ENCODE measurements around the gene ERI3. TPM values are rescaled to one million over a fixed set of nuclear protein-coding genes. Genes with fewer than 3 reads are reported as not detected.

The ERI3 gene
- total and polyA plus RNA-seq, 5 donors from 2014 or later = 27.6 to 39.8 (median 34.6) TPM

GRCh38 chr1:44332505-44332904 lies 22.6 kb downstream of the ERI3 start:
- ATAC-seq (ENCODE audit: low read depth in 2 of 2) (no peak), DNase-seq (no peak)
- Mint-ChIP-seq H3K27ac (no peak overlapping the region), H3K9me3 (no peaks in the 10 kb centered on the region), H3K36me3 (peaks cover 61% of the 10 kb centered on the region), H3K4me1 (peaks cover 1 to 15% (median 6%) of the 10 kb centered on the region in 4 donors), H3K4me3 (no peak overlapping the region), H3K27me3 (no peaks in the 10 kb centered on the region)
- H3K9me3 ChIP-seq (ENCODE audit: control insufficient read depth in 2 of 2, low read length in 2 of 2) = no peaks in the 10 kb centered on the region
- H3K4me1 ChIP-seq (ENCODE audit: control insufficient read depth, insufficient read depth, low read length, poor library complexity, severe bottlenecking) = no peaks in the 10 kb centered on the region
- H3K27me3 ChIP-seq (ENCODE audit: control insufficient read depth, insufficient read depth, low read length) = no peaks in the 10 kb centered on the region
- no peak overlapping the region for H3K4me3 ChIP-seq (ENCODE audit: low read depth, low read length)
- H3K27ac ChIP-seq (ENCODE audit: insufficient read depth, low read length, poor library complexity, severe bottlenecking) = no peak overlapping the region
- peaks cover 35% of the 10 kb centered on the region for H3K36me3 ChIP-seq (ENCODE audit: control insufficient read depth, insufficient read depth, low read length)

- H3K9me3 Mint-ChIP-seq = no peaks in the 10 kb centered on the region
- Histone ChIP-seq H3K4me1 (ENCODE audit: control insufficient read depth, insufficient read depth, low read length, poor library complexity, severe bottlenecking) (no peaks in the 10 kb centered on the region), H3K27ac (ENCODE audit: insufficient read depth, low read length, poor library complexity, severe bottlenecking) (no peak overlapping the region), H3K9me3 (ENCODE audit: control insufficient read depth in 2 of 2, low read length in 2 of 2) (no peaks in the 10 kb centered on the region), H3K4me3 (ENCODE audit: low read depth, low read length) (no peak overlapping the region), H3K27me3 (ENCODE audit: control insufficient read depth, insufficient read depth, low read length) (no peaks in the 10 kb centered on the region), H3K36me3 (ENCODE audit: control insufficient read depth, insufficient read depth, low read length) (peaks cover 21% of the 10 kb centered on the region)
- H3K4me1 Mint-ChIP-seq = peaks cover 0 to 20% (median 10%) of the 10 kb centered on the region in 4 donors
- no peaks in the 10 kb centered on the region for H3K27me3 Mint-ChIP-seq
- no peak overlapping the region for H3K4me3 Mint-ChIP-seq
- ATAC-seq (ENCODE audit: low read depth in 2 of 2) (no peak), DNase-seq (no peak)
- no peak overlapping the region for H3K27ac Mint-ChIP-seq
- H3K36me3 Mint-ChIP-seq = peaks cover 53% of the 10 kb centered on the region
These were observed 24.1 kb downstream of the ERI3 start for GRCh38 chr1:44330935-44331334.

- H3K27me3 ChIP-seq (ENCODE audit: control insufficient read depth, insufficient read depth, low read length) = no peaks in the 10 kb centered on the region
- H3K36me3 Mint-ChIP-seq = peaks cover 46% of the 10 kb centered on the region
- H3K4me1 ChIP-seq (ENCODE audit: control insufficient read depth, insufficient read depth, low read length, poor library complexity, severe bottlenecking) = no peaks in the 10 kb centered on the region
- DNase-seq (no peak), ATAC-seq (ENCODE audit: low read depth in 2 of 2) (no peak)
- no peaks in the 10 kb centered on the region for H3K9me3 Mint-ChIP-seq
- H3K27me3 Mint-ChIP-seq = no peaks in the 10 kb centered on the region
- H3K27ac ChIP-seq (ENCODE audit: insufficient read depth, low read length, poor library complexity, severe bottlenecking) = no peak overlapping the region
- H3K36me3 ChIP-seq (ENCODE audit: control insufficient read depth, insufficient read depth, low read length) = peaks cover 4% of the 10 kb centered on the region
- H3K4me1 Mint-ChIP-seq = peaks cover 0 to 24% (median 11%) of the 10 kb centered on the region in 4 donors
- no peak overlapping the region for H3K4me3 Mint-ChIP-seq
- peak overlapping the region in 1 of 3 donors; percentile 29 for H3K27ac Mint-ChIP-seq
- H3K9me3 ChIP-seq (ENCODE audit: control insufficient read depth in 2 of 2, low read length in 2 of 2) = no peaks in the 10 kb centered on the region
- no peak overlapping the region for H3K4me3 ChIP-seq (ENCODE audit: low read depth, low read length)
These were observed 26.2 kb downstream of the ERI3 start for GRCh38 chr1:44328671-44329416.

- Mint-ChIP-seq H3K27me3 (no peaks in the 10 kb centered on the region), H3K4me3 (no peak overlapping the region), H3K4me1 (peaks cover 0 to 27% (median 12%) of the 10 kb centered on the region in 4 donors), H3K27ac (peak overlapping the region in 2 of 3 donors; percentile 37 to 68), H3K9me3 (no peaks in the 10 kb centered on the region), H3K36me3 (peaks cover 45% of the 10 kb centered on the region)
- ATAC-seq (ENCODE audit: low read depth in 2 of 2) (no peak), DNase-seq (no peak)
- Histone ChIP-seq H3K4me1 (ENCODE audit: control insufficient read depth, insufficient read depth, low read length, poor library complexity, severe bottlenecking) (no peaks in the 10 kb centered on the region), H3K9me3 (ENCODE audit: control insufficient read depth in 2 of 2, low read length in 2 of 2) (no peaks in the 10 kb centered on the region), H3K27ac (ENCODE audit: insufficient read depth, low read length, poor library complexity, severe bottlenecking) (no peak overlapping the region), H3K36me3 (ENCODE audit: control insufficient read depth, insufficient read depth, low read length) (no peaks in the 10 kb centered on the region), H3K27me3 (ENCODE audit: control insufficient read depth, insufficient read depth, low read length) (no peaks in the 10 kb centered on the region), H3K4me3 (ENCODE audit: low read depth, low read length) (no peak overlapping the region)
These were observed 27.2 kb downstream of the ERI3 start for GRCh38 chr1:44327679-44328491.

- Mint-ChIP-seq H3K36me3 (peaks cover 38% of the 10 kb centered on the region), H3K4me1 (peaks cover 0 to 27% (median 12%) of the 10 kb centered on the region in 4 donors), H3K27ac (peak overlapping the region in 2 of 3 donors; percentile 37 to 68), H3K9me3 (no peaks in the 10 kb centered on the region), H3K27me3 (no peaks in the 10 kb centered on the region), H3K4me3 (no peak overlapping the region)
- Histone ChIP-seq H3K27me3 (ENCODE audit: control insufficient read depth, insufficient read depth, low read length) (no peaks in the 10 kb centered on the region), H3K36me3 (ENCODE audit: control insufficient read depth, insufficient read depth, low read length) (no peaks in the 10 kb centered on the region), H3K4me3 (ENCODE audit: low read depth, low read length) (no peak overlapping the region), H3K27ac (ENCODE audit: insufficient read depth, low read length, poor library complexity, severe bottlenecking) (no peak overlapping the region), H3K4me1 (ENCODE audit: control insufficient read depth, insufficient read depth, low read length, poor library complexity, severe bottlenecking) (no peaks in the 10 kb centered on the region), H3K9me3 (ENCODE audit: control insufficient read depth in 2 of 2, low read length in 2 of 2) (no peaks in the 10 kb centered on the region)
- no peak for DNase-seq
- no peak for ATAC-seq (ENCODE audit: low read depth in 2 of 2)
These were observed 28.1 kb downstream of the ERI3 start for GRCh38 chr1:44326821-44327465.

GRCh38 chr1:44326024-44326701 lies 28.9 kb downstream of the ERI3 start:
- H3K36me3 Mint-ChIP-seq = peaks cover 30% of the 10 kb centered on the region
- Histone ChIP-seq H3K27me3 (ENCODE audit: control insufficient read depth, insufficient read depth, low read length) (no peaks in the 10 kb centered on the region), H3K4me3 (ENCODE audit: low read depth, low read length) (no peak overlapping the region), H3K4me1 (ENCODE audit: control insufficient read depth, insufficient read depth, low read length, poor library complexity, severe bottlenecking) (no peaks in the 10 kb centered on the region), H3K9me3 (ENCODE audit: control insufficient read depth in 2 of 2, low read length in 2 of 2) (no peaks in the 10 kb centered on the region), H3K27ac (ENCODE audit: insufficient read depth, low read length, poor library complexity, severe bottlenecking) (no peak overlapping the region), H3K36me3 (ENCODE audit: control insufficient read depth, insufficient read depth, low read length) (no peaks in the 10 kb centered on the region)
- no peaks in the 10 kb centered on the region for H3K9me3 Mint-ChIP-seq
- H3K27me3 Mint-ChIP-seq = no peaks in the 10 kb centered on the region
- DNase-seq (no peak), ATAC-seq (ENCODE audit: low read depth in 2 of 2) (no peak)
- H3K4me3 Mint-ChIP-seq = no peak overlapping the region
- H3K27ac Mint-ChIP-seq = no peak overlapping the region
- peaks cover 0 to 25% (median 12%) of the 10 kb centered on the region in 4 donors for H3K4me1 Mint-ChIP-seq

- Histone ChIP-seq H3K9me3 (ENCODE audit: control insufficient read depth in 2 of 2, low read length in 2 of 2) (no peaks in the 10 kb centered on the region), H3K4me1 (ENCODE audit: control insufficient read depth, insufficient read depth, low read length, poor library complexity, severe bottlenecking) (no peaks in the 10 kb centered on the region), H3K4me3 (ENCODE audit: low read depth, low read length) (no peak overlapping the region), H3K36me3 (ENCODE audit: control insufficient read depth, insufficient read depth, low read length) (peaks cover 5% of the 10 kb centered on the region), H3K27ac (ENCODE audit: insufficient read depth, low read length, poor library complexity, severe bottlenecking) (no peak overlapping the region), H3K27me3 (ENCODE audit: control insufficient read depth, insufficient read depth, low read length) (no peaks in the 10 kb centered on the region)
- Mint-ChIP-seq H3K36me3 (peaks cover 24% of the 10 kb centered on the region), H3K27me3 (no peaks in the 10 kb centered on the region), H3K4me1 (peaks cover 0 to 14% (median 8%) of the 10 kb centered on the region in 4 donors), H3K9me3 (no peaks in the 10 kb centered on the region), H3K27ac (no peak overlapping the region), H3K4me3 (peak overlapping the region in 1 of 4 donors; percentile 23)
- ATAC-seq (ENCODE audit: low read depth in 2 of 2) = no peak
- no peak for DNase-seq
These were observed 31.1 kb downstream of the ERI3 start for GRCh38 chr1:44323947-44324346.
